NCI-H2196 treated with DMSO at 0.1 percent for 48 hours (cell line): ENCODE data around the gene DTNB.

Source experiments
- DNase-seq: peaks from one replicate; lab custom pipeline; 2025; ENCODE audit not compliant: unreplicated experiment; lab: John Stamatoyannopoulos, UW

The DTNB gene

GRCh38 chr2:25592766-25593292 lies 80.5 kb downstream of the DTNB start:
- DNase-seq = no peak

- DNase-seq = no peak
Observed at GRCh38 chr2:25590921-25591505, 82.4 kb downstream of the DTNB start.

DNA sequence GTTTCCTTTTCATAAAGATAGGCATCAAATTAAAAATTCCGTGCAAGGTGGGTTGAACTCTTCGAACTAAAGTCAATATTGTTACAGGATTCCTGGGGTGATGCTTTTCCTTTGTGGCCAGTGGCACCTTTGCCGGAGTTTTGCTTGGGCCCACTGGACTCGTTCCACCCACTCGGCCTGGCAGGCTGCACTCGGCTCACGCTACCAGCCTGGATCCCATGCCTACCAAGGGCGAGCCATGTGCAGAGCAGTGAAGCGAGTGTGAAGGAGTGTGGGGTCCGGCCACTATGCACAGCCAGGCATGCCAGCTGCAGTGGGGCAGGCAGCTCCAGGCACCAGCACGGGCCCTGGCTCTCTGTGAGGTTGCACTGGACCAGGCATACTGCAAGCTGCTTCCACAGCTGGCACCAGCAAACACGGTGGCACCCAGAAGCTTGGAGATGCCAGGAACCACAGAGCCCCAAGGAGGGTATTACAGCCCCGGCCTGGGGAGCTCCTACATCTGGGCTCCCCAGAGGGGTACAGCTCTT lies 83.6 kb downstream of the DTNB start:
- DNase-seq = no peak

DNA sequence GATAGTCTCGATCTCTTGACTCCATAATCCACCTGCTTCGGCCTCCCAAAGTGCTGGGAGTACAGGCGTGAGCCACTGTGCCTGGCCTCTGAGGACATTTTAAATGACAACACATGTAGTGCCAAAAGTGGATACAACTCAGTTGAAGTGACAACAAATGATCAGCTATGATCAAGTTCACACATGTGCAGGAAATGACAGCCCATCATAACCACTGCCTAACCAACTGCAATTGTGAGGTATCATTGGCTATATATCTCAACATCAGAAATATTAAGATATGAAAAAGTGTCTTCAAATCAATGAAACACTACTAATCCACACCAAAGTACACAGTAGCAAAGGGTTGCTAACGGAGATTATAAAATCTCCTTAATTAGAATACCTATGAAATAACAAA lies 84.8 kb downstream of the DTNB start:
- no peak for DNase-seq

- no peak for DNase-seq
Observed at GRCh38 chr2:25587361-25587760, 86.0 kb downstream of the DTNB start.

GRCh38 chr2:25586726-25587144 lies 86.6 kb downstream of the DTNB start:
- no peak for DNase-seq

GRCh38 chr2:25585189-25585588 lies 88.2 kb downstream of the DTNB start:
- DNase-seq = no peak

DNA sequence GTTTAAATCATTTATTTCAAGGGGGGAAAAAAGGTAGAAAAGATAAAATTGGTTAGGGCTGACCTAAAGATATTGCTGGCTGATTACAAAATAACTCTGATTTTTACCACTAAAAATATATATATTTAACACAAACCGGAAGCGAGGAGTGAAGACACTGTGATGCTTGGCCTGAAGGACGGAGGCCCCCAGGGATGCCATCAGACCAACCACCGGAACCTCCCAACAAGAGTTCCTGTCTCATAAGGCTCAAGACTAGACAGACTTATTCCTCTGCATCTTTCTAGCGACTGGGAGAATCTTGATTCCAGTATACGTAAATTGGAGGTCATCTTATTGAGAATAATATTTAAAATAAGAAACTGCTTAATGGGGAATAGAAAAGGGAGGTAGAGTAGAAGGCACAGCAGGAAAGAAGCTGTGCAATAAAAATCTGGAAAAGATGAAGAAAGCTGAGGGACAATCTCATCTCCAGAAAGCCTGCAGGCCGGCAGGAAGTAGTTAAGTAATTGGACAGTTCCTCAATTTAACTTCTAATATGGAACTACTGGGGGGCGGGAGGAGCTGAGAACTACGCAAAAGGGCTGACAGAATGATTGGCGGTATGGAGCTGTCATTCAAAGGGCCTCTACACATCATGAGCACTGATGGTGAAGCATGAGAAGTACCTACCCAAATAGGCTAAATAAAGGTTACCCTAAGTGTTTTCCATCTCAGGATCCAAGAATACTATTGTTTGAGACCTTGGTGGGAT lies 91.1 kb downstream of the DTNB start:
- no peak for DNase-seq

GRCh38 chr2:25576596-25576995 lies 96.8 kb downstream of the DTNB start:
- DNase-seq = peak; percentile 7

GRCh38 chr2:25572638-25573037 lies 100.7 kb downstream of the DTNB start:
- no peak for DNase-seq

DNA sequence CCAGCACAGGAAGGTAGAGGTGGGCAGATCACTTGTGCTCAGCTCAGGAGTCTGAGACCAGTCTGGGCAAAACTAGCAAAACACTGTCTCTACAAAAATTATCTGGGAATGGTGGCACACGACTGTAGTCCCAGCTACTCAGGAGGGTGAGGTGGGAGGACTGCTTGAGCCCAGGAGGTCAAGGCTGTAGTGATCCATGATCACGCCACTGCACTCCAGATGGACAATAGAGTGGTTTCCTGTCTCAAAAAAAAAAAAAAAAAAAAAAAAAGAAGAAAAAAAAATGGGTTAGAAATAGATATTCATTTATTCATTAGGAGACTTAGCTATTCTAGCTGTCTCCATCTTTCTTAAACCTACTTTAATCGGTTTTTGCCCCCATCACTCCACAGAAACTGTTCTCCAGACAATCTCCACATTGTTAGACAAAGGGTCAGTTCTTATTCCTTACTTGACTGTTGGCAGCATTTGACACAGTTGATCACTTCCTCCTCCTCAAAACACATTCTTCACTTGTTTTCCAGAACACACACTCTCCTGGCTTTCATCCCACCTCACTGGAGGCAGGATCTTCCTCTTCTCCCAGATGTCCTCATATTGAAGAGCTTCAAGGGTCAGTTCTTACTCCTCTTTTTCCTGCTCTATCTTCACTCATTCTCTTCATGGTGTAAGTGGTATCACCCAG lies 103.1 kb downstream of the DTNB start:
- DNase-seq = no peak

GRCh38 chr2:25567406-25567805 lies 106.0 kb downstream of the DTNB start:
- DNase-seq = no peak

DNA sequence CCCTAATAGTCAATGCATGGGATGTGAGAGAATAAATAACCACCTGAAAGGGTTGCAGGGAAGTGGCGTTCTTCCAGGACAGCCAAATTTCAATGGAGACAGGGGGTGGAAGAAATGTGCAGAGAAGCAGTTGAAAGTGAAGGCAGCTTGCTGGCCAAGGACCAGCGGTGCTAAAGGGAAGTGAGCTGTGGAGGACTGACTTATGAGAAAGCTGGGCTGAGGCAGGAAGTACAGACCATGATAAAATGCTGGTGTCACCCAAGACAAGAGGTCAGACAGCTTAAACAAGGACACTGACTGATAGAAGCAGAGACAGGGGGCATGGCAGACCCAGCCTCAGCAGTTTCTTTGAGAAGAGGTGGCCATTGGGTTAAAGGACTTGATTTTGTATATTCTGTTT lies 106.7 kb downstream of the DTNB start:
- DNase-seq = no peak

DNA sequence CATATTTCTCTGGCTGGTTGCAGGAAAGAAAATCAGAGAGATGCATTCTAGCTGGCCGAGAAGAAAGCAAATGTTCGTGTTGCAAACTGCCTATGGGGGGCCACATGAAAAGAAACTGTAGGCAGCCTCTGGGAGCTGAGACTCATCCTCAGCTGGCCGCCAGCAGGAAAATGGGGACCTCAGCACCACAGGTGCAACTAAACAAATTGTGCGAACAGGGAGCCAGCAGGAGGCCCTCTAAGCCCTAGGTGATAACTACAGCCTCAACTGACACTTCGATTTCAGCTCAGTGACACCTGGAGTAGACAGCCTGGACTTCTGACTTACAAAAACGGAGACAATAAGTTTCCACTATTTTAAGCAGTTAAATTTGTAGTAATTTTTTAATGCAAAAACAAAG lies 107.3 kb downstream of the DTNB start:
- no peak for DNase-seq

GRCh38 chr2:25561136-25561850 lies 112.1 kb downstream of the DTNB start:
- no peak for DNase-seq

DNA sequence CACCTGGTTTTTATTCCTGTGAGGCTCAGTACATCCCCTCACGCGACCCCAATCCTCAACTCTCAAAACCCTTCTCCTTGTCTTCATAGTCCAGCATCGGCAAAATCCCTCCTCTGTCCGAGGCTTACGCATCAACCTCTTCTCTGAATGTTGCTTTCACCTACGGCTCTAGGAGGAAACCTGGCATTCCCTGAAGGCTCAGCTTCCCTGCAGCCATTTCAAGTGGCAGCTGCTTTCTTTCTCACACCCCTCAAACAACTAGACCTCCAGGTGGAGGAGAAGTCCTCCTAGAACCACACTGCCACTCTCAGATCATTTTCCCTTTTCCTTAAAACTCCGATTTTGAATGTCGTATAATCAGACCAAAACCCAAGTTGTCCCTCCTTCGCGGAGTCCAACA lies 114.2 kb downstream of the DTNB start:
- DNase-seq = no peak

- no peak for DNase-seq
Observed at GRCh38 chr2:25558262-25558661, 115.1 kb downstream of the DTNB start.

DNA sequence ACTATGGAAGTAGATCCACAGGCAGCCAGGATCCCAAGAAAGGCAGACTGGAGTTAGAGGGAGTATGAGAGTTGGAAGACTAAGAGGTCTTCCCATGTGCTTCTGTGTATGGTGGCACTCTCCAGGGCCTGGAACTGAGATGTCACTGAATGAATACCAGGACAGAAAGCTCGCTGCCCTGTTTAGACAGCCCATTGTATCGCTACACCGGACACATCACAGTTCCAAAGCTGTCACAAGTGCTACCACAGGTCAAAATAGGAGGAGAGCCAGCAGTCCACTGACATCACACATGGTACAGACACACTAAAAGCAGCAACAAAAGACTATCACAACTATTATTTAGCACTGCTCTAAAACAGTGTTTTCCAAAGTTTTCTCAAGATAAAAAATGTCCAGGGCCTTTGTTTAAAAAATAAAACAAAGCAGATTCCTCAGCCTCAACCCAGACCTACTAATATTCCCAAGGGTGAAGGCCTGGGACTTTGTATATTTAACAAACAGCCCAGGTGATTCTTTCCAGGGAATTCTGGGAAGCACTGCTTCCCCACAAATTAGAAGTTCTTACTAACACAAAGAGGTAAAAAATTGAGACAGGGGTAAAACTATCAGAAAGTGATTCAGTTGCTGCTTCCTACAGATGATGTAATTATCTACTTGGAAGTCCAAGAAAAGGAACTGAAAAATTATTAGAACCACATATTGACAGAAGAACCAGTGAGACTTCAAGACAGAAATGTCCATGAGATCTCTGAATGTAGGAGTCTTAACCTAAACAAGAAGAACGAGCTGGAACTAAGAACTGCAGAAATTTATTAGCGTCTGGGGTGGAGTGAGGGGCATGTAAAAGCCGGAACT lies 116.0 kb downstream of the DTNB start:
- no peak for DNase-seq

DNA sequence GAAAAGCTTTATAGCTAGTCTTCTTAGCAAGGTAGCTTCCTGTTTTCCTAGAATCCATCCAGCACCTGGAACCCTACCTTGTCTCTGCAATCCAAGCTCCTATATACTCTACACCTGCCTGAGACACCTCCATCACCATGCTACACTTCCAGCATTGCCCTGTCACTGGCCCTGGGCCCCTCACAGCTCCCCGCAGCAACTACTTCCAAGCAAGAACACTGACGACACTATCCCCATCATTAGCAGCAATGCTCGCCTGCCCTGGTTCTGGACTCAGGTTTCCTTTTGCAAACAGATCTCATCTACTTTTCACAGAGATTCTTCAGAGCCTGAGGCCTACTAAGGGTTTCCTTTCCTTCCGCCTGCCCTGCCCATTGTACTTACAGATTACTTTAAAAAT lies 121.1 kb downstream of the DTNB start:
- no peak for DNase-seq

- no peak for DNase-seq
Observed at GRCh38 chr2:25551316-25551715, 122.1 kb downstream of the DTNB start.
